ENCODE data around the gene NRROS. TPM values are rescaled to one million over a fixed set of nuclear protein-coding genes. Genes with fewer than 3 reads are reported as not detected.

The NRROS gene
- total RNA-seq, 1 donor from 2014 or later = 1.3 TPM

- TF ChIP-seq, protein P1, sequence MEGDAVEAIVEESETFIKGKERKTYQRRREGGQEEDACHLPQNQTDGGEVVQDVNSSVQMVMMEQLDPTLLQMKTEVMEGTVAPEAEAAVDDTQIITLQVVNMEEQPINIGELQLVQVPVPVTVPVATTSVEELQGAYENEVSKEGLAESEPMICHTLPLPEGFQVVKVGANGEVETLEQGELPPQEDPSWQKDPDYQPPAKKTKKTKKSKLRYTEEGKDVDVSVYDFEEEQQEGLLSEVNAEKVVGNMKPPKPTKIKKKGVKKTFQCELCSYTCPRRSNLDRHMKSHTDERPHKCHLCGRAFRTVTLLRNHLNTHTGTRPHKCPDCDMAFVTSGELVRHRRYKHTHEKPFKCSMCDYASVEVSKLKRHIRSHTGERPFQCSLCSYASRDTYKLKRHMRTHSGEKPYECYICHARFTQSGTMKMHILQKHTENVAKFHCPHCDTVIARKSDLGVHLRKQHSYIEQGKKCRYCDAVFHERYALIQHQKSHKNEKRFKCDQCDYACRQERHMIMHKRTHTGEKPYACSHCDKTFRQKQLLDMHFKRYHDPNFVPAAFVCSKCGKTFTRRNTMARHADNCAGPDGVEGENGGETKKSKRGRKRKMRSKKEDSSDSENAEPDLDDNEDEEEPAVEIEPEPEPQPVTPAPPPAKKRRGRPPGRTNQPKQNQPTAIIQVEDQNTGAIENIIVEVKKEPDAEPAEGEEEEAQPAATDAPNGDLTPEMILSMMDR (IDR thresholded peaks at IDR 0.05; ENCODE audit: unreplicated experiment) = no peak
- Mint-ChIP-seq H3K27me3 (ENCODE audit: low read depth) (no peaks in the 10 kb centered on the region), H3K4me1 (no peaks in the 10 kb centered on the region), H3K27ac (no peak overlapping the region), H3K4me3 (no peak overlapping the region), H3K36me3 (no peaks in the 10 kb centered on the region), H3K9me3 (no peaks in the 10 kb centered on the region)
- DNase-seq (ENCODE audit: low spot score in 2 of 2, unreplicated experiment in 2 of 2) = no peak
Observed at GRCh38 chr3:196691386-196691785, 51.9 kb downstream of the NRROS start.

DNA sequence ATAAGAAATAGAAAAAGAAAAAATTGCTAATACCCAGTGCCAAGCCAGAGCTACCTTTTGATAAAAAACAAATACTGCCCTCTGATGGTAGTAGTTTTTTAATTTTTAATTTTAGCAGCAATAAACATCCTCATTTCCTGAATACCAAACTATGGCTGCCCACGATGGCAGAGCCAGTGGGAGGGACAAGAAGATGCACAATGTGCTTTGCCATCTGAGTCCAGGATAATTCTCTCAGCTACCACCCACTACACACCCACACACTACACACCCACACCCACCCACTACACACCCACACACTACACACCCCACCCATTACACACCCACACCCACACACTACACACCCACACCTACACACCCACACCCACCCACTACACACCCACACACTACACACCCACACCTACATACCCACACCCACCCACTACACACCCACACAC lies 54.7 kb downstream of the NRROS start:
- H3K27ac Mint-ChIP-seq = no peak overlapping the region
- no peak for DNase-seq (ENCODE audit: low spot score in 2 of 2, unreplicated experiment in 2 of 2)
- no peaks in the 10 kb centered on the region for H3K9me3 Mint-ChIP-seq
- no peaks in the 10 kb centered on the region for H3K36me3 Mint-ChIP-seq
- H3K27me3 Mint-ChIP-seq (ENCODE audit: low read depth) = no peaks in the 10 kb centered on the region
- no peak overlapping the region for H3K4me3 Mint-ChIP-seq
- no peaks in the 10 kb centered on the region for H3K4me1 Mint-ChIP-seq
- TF ChIP-seq, protein P1 (IDR thresholded peaks at IDR 0.05; ENCODE audit: unreplicated experiment) = no peak

DNA sequence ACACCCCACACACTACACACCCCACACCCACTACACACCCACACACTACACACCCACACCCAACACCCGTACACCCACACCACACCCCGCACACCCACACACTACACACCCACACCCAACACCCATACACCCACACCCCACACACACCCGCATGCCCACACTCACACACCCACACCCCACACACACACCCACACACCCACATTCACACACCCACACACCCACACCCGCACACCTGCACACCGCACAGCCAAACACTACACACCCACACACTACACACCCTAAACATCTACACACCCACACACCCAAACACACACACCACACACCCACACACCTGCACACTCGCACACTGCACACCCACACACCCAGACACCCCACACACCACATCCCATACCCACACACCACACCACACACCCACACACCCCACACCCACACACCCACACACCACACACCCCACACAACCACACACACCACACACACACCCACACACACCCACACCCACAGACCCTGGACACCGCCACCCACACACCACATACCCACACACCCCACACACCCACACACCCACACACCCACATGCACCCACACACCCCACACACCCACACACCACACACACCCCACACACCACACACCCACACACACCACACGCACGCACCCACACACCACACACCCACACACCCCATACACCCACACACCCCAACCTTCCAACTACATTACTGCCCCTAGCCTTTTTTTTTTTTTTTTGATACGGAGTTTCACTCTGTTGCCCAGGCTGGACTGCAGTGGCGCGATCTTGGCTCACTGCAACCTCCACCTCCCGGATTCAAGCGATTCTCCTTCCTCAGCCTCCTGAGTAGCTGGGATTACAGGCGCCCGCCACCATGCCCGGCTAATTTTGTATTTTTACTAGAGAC lies 55.7 kb downstream of the NRROS start:
- Mint-ChIP-seq H3K27me3 (ENCODE audit: low read depth) (no peaks in the 10 kb centered on the region), H3K27ac (no peak overlapping the region), H3K4me1 (no peaks in the 10 kb centered on the region), H3K36me3 (no peaks in the 10 kb centered on the region), H3K4me3 (no peak overlapping the region), H3K9me3 (no peaks in the 10 kb centered on the region)
- no peak for DNase-seq (ENCODE audit: low spot score in 2 of 2, unreplicated experiment in 2 of 2)
- TF ChIP-seq, protein P1 (IDR thresholded peaks at IDR 0.05; ENCODE audit: unreplicated experiment) = no peak

DNA sequence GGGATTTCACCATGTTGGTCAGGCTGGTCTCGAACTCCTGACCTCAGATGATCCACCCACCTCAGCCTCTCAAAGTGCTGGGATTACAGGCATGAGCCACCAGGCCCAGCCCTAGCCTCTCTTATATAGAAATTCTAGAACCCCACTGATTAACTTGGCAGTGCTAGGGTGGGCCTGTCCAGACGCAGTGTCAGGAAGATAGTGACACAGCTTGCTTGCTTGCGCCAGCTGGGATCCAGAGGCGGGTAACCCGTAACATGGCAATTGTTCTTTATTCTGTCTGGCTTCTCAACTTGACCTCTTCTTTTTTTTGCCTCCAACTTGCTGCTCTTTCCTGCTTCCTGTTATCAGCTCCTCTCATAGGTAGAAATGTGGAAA lies 56.3 kb downstream of the NRROS start:
- no peaks in the 10 kb centered on the region for H3K36me3 Mint-ChIP-seq
- no peaks in the 10 kb centered on the region for H3K9me3 Mint-ChIP-seq
- TF ChIP-seq, protein P1 (IDR thresholded peaks at IDR 0.05; ENCODE audit: unreplicated experiment) = no peak
- no peaks in the 10 kb centered on the region for H3K4me1 Mint-ChIP-seq
- no peaks in the 10 kb centered on the region for H3K27me3 Mint-ChIP-seq (ENCODE audit: low read depth)
- DNase-seq (ENCODE audit: low spot score in 2 of 2, unreplicated experiment in 2 of 2) = no peak
- no peak overlapping the region for H3K27ac Mint-ChIP-seq
- no peak overlapping the region for H3K4me3 Mint-ChIP-seq

GRCh38 chr3:196697270-196697669 lies 57.8 kb downstream of the NRROS start:
- Mint-ChIP-seq H3K36me3 (no peaks in the 10 kb centered on the region), H3K4me3 (no peak overlapping the region), H3K4me1 (no peaks in the 10 kb centered on the region), H3K27me3 (ENCODE audit: low read depth) (peaks cover 2% of the 10 kb centered on the region), H3K27ac (no peak overlapping the region), H3K9me3 (no peaks in the 10 kb centered on the region)
- TF ChIP-seq, protein P1 (IDR thresholded peaks at IDR 0.05; ENCODE audit: unreplicated experiment) = no peak
- no peak for DNase-seq (ENCODE audit: low spot score in 2 of 2, unreplicated experiment in 2 of 2)

Measured in mesothelial cell of epicardium (in vitro differentiated cells).